IMR-90 (cell line): ENCODE results near the gene SDC3.

Source experiments
- CEBPB ChIP-seq: IDR thresholded peaks from 2 replicates; pipeline ENCODE4 v1.6.1; 2012; ENCODE audit warnings: low read depth, low read length, improper control_type of control experiment
- MAFK ChIP-seq: IDR thresholded peaks from 2 replicates; pipeline ENCODE4 v1.6.1; 2012; ENCODE audit warnings: low read depth, low read length, improper control_type of control experiment
- RAD21 ChIP-seq: IDR thresholded peaks from 2 replicates; pipeline ENCODE4 v1.6.1; 2012; ENCODE audit warnings: low read length, improper control_type of control experiment
- RCOR1 ChIP-seq: IDR thresholded peaks from 2 replicates; pipeline ENCODE4 v1.6.1; 2012; ENCODE audit warnings: mild to moderate bottlenecking, low read length, improper control_type of control experiment; ENCODE audit not compliant: insufficient replicate concordance
- RFX5 ChIP-seq: IDR thresholded peaks from 2 replicates; pipeline ENCODE4 v1.8.0; 2012; ENCODE audit warnings: low read depth, mild to moderate bottlenecking, low read length, moderate library complexity
- SMC3 ChIP-seq: fragments of 150-350 bp; IDR thresholded peaks from 2 replicates; pipeline ENCODE4 v1.6.1; 2016; ENCODE audit warnings: low read depth, mild to moderate bottlenecking, antibody characterized with exemption, low read length, moderate library complexity
- TF ChIP-seq, protein P1 (sequence below): conservative IDR thresholded peaks from 2 replicates; pipeline ENCODE4 v1.5.1; 2012; ENCODE audit warnings: mild to moderate bottlenecking, low read depth, low read length, improper control_type of control experiment

DNA sequence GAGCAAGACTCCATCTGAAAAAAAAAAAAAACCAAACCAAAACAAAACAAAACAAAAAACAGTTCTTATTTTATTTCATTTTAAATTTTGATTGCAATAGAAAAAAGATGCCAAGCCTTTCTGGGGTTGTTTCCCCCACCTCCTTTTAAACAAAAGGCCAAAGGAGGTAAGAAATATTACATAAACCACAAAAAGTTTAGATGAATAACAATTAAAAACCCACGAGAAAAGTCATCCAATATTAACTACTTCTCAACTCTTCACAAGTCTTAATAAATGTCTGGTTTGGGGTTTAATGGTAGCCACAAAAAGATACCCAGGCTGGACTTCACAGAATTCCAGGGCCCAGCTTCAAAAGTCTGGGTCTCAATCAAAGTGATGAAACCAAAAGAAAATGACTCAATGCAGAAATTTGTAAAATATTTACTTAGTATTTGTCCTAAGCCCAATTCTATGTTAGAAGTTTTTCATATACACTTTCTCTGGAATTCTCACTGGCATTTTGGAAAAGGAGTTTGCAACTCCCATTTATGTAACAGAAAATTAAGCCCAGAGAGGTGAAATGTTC lies 47.0 kb upstream of the SDC3 start:
- TF ChIP-seq, protein P1, sequence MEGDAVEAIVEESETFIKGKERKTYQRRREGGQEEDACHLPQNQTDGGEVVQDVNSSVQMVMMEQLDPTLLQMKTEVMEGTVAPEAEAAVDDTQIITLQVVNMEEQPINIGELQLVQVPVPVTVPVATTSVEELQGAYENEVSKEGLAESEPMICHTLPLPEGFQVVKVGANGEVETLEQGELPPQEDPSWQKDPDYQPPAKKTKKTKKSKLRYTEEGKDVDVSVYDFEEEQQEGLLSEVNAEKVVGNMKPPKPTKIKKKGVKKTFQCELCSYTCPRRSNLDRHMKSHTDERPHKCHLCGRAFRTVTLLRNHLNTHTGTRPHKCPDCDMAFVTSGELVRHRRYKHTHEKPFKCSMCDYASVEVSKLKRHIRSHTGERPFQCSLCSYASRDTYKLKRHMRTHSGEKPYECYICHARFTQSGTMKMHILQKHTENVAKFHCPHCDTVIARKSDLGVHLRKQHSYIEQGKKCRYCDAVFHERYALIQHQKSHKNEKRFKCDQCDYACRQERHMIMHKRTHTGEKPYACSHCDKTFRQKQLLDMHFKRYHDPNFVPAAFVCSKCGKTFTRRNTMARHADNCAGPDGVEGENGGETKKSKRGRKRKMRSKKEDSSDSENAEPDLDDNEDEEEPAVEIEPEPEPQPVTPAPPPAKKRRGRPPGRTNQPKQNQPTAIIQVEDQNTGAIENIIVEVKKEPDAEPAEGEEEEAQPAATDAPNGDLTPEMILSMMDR, result no peak
- TF ChIP-seq RFX5 (no peak), RCOR1 (no peak), RAD21 (no peak), MAFK (no peak), CEBPB (0 out of 2 replicates have a peak, but pooled peaks have one; percentile 32), SMC3 (no peak)
